Activated naive CD4-positive, alpha-beta T cell treated with anti-CD3 and anti-CD28 coated beads, Interleukin-2, amount 10 ng/mL, durations not matched to agents 7 days and 5 days (primary cell): Measurements from ENCODE around the gene VWA3B.
A peak's percentile ranks its signal among the peaks of the same experiment; 100 is the strongest.

Experiments
- CTCF ChIA-PET: fragments of 350-600 bp; sonication (Branson Sonifier 250); formaldehyde crosslinking; loops from one replicate; lab custom pipeline; 2021; ENCODE audit warnings: antibody characterized with exemption; lab: Charles Lee
- DNase-seq: peaks from one replicate; pipeline ENCODE4 v3.0.0-alpha.2; 2020
- H3K27ac Mint-ChIP-seq: one replicate; pipeline ENCODE4 v1.8.0; 2021; ENCODE audit warnings: mild to moderate bottlenecking, moderate library complexity, mixed read lengths
- H3K27me3 Mint-ChIP-seq: one replicate; pipeline ENCODE4 v1.8.0; 2021; ENCODE audit warnings: mild to moderate bottlenecking, mixed read lengths
- H3K36me3 Mint-ChIP-seq: one replicate; pipeline ENCODE4 v1.8.0; 2021; ENCODE audit warnings: mixed read lengths
- H3K4me1 Mint-ChIP-seq: one replicate; pipeline ENCODE4 v1.8.0; 2021; ENCODE audit warnings: mixed read lengths
- H3K4me3 Mint-ChIP-seq: one replicate; pipeline ENCODE4 v1.8.0; 2021; ENCODE audit warnings: mild to moderate bottlenecking, moderate library complexity, mixed read lengths
- H3K9me3 Mint-ChIP-seq: one replicate; pipeline ENCODE4 v1.8.0; 2021; ENCODE audit warnings: mixed read lengths

The VWA3B gene

GRCh38 chr2:98329549-98329948 lies 242.6 kb downstream of the VWA3B start:
- CTCF ChIA-PET, result interaction anchor here (1.0 kb wide), 1 partner anchor 60 kb away, joined by 4 read pairs; no protein-coding TSS in a partner anchor
- Mint-ChIP-seq H3K4me1 (no peaks in the 10 kb centered on the region), H3K27ac (no peak overlapping the region), H3K36me3 (no peaks in the 10 kb centered on the region), H3K4me3 (no peak overlapping the region), H3K9me3 (peaks cover 3% of the 10 kb centered on the region), H3K27me3 (peaks cover 28% of the 10 kb centered on the region)
- DNase-seq, result no peak

DNA sequence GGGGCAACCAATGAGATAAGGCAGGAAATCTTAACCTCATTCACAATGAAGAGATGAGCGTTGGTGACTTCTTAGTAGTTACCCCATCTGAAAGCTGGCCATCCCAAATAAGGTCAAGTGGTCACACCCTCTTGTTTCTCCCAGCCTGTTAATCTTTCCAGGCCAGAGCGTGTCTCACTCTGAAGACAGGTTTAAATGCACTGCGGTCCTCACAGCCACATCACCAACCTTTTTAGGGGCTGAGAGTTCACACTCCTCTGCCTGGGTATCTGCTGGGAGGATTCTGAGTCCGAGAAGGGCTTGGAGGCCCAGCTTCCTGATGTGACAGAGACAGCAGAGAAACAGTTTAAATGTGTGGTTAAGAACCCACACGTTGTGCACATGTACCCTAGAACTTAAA lies 246.0 kb downstream of the VWA3B start:
- Mint-ChIP-seq H3K4me3 (no peak overlapping the region), H3K27ac (no peak overlapping the region), H3K27me3 (peaks cover 32% of the 10 kb centered on the region), H3K9me3 (peaks cover 2% of the 10 kb centered on the region), H3K36me3 (no peaks in the 10 kb centered on the region), H3K4me1 (no peaks in the 10 kb centered on the region)
- DNase-seq, result no peak
- CTCF ChIA-PET, result no interaction called here

GRCh38 chr2:98333922-98334321 lies 247.0 kb downstream of the VWA3B start:
- Mint-ChIP-seq H3K27ac (no peak overlapping the region), H3K9me3 (no peaks in the 10 kb centered on the region), H3K27me3 (peaks cover 32% of the 10 kb centered on the region), H3K36me3 (no peaks in the 10 kb centered on the region), H3K4me1 (no peaks in the 10 kb centered on the region), H3K4me3 (no peak overlapping the region)
- CTCF ChIA-PET, result no interaction called here
- DNase-seq, result no peak

- no peak overlapping the region for H3K27ac Mint-ChIP-seq
- no peak overlapping the region for H3K4me3 Mint-ChIP-seq
- H3K9me3 Mint-ChIP-seq, result no peaks in the 10 kb centered on the region
- H3K36me3 Mint-ChIP-seq, result no peaks in the 10 kb centered on the region
- no peak for DNase-seq
- H3K4me1 Mint-ChIP-seq, result no peaks in the 10 kb centered on the region
- CTCF ChIA-PET, result no interaction called here
- peaks cover 34% of the 10 kb centered on the region for H3K27me3 Mint-ChIP-seq
Observed at GRCh38 chr2:98334439-98335078, 247.6 kb downstream of the VWA3B start.

DNA sequence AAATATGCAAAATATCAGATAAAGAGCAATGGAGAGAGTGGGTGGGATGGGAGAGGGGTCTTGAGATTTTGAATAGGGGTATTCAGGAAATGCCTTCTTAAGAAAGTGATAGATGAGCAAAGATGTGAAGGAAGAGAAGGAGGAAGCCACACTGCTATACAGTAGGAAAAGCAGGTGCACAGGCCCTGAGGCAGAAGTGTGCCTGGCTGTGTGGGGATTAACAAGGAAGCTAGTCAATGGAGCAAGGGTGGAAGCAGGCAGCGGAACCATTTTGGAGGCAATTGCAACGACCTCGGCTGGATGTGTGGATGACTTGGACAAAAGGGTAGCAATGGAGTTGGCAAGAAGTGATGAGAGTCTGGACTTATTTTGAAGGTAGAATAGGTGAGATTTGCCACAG lies 248.3 kb downstream of the VWA3B start:
- Mint-ChIP-seq H3K9me3 (no peaks in the 10 kb centered on the region), H3K36me3 (no peaks in the 10 kb centered on the region), H3K4me1 (no peaks in the 10 kb centered on the region), H3K4me3 (no peak overlapping the region), H3K27ac (no peak overlapping the region), H3K27me3 (peaks cover 34% of the 10 kb centered on the region)
- no peak for DNase-seq
- CTCF ChIA-PET, result no interaction called here

- H3K36me3 Mint-ChIP-seq, result no peaks in the 10 kb centered on the region
- no peak overlapping the region for H3K27ac Mint-ChIP-seq
- CTCF ChIA-PET, result no interaction called here
- no peaks in the 10 kb centered on the region for H3K9me3 Mint-ChIP-seq
- H3K4me3 Mint-ChIP-seq, result no peak overlapping the region
- DNase-seq, result no peak
- peaks cover 27% of the 10 kb centered on the region for H3K27me3 Mint-ChIP-seq
- peaks cover 1% of the 10 kb centered on the region for H3K4me1 Mint-ChIP-seq
Observed at GRCh38 chr2:98341241-98341640, 254.3 kb downstream of the VWA3B start.

DNA sequence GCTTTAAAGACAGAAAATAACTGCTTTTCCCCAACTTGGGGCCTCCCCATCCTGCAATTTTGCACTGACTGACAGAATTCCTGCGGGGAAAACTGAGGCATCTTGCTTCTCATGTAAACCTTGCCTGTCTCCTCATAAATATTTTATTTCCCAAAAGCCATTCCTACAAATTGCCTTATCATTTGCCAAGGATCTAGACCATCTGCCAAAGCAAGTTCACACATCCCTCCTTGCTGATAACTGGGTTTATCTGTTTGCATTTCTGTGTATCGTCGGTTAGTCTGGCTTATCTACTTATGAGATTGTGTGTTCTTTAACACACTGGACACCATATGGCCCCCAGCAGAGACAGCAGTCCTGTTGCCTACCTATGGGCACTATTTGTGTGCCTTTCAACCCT lies 256.3 kb downstream of the VWA3B start:
- CTCF ChIA-PET, result no interaction called here
- peaks cover 48% of the 10 kb centered on the region for H3K27me3 Mint-ChIP-seq
- no peak overlapping the region for H3K27ac Mint-ChIP-seq
- no peaks in the 10 kb centered on the region for H3K36me3 Mint-ChIP-seq
- H3K4me1 Mint-ChIP-seq, result peaks cover 5% of the 10 kb centered on the region
- no peak overlapping the region for H3K4me3 Mint-ChIP-seq
- no peak for DNase-seq
- no peaks in the 10 kb centered on the region for H3K9me3 Mint-ChIP-seq

DNA sequence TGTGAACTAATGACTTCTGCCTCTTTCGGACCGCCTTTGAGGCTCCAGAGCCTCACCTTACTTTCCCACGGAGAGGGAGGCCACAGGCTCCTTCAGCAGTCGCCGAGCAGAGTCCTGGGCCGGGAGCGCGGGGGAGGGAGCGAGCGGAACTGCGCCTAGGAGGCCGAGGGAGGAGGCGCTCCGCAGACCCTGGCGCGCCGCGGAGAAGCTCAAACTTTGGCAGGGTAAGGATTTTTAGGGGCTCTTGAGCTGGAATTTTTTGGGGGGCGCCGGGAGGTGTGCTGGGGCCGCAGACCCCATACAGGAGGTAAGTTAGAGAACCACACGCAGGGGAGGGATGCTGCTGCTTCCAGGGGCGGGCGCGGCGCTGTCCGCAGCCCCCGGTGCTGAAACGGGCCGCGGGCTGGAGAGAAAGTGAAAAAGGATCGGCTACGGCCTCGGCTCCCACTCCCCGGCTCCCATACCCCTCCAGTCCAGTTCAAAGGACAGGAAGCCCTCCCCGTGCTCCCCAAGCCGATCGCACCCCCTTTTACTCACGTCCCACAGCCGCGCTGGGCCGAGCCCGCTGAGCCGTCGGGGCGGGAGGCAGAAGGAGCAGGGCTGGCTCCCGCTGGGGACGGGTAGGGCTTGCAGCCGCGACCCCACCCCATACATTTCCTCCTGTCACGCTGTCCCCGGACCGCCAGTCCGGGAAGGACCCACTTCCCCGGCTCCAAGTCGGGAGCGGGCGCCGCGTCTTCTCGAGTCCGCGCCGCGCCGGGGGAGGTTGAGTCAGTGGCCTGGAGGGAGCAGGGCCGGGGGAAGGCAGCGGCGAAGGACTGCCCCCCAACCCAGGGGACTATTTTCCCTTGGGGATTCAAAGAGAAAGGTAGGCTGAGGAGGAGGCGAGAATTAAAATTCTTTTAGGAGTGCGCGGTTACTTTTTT lies 259.6 kb downstream of the VWA3B start, which contains the start of gene CNGA3:
TSS of gene CNGA3 (plus strand) at position 146 of the 926 bp plus-strand sequence. CDS start 23,520 bp downstream, outside the sequence.
- peak; percentile 52 for DNase-seq
- Mint-ChIP-seq H3K9me3 (no peaks in the 10 kb centered on the region), H3K36me3 (no peaks in the 10 kb centered on the region), H3K4me3 (no peak within 1 kb of the TSS), H3K27ac (no peak within 1 kb of the TSS), H3K27me3 (peaks cover 68% of the 10 kb centered on the region), H3K4me1 (peaks cover 5% of the 10 kb centered on the region)
- CTCF ChIA-PET, result no interaction called here

GRCh38 chr2:98347298-98348065 lies 260.5 kb downstream of the VWA3B start:
- Mint-ChIP-seq H3K4me3 (no peak overlapping the region), H3K9me3 (no peaks in the 10 kb centered on the region), H3K36me3 (no peaks in the 10 kb centered on the region), H3K27me3 (peaks cover 68% of the 10 kb centered on the region), H3K27ac (no peak overlapping the region), H3K4me1 (peaks cover 5% of the 10 kb centered on the region)
- CTCF ChIA-PET, result no interaction called here
- no peak for DNase-seq

GRCh38 chr2:98348066-98348561 lies 261.1 kb downstream of the VWA3B start:
- H3K4me1 Mint-ChIP-seq, result peaks cover 5% of the 10 kb centered on the region
- CTCF ChIA-PET, result no interaction called here
- H3K36me3 Mint-ChIP-seq, result no peaks in the 10 kb centered on the region
- peaks cover 68% of the 10 kb centered on the region for H3K27me3 Mint-ChIP-seq
- no peak for DNase-seq
- no peak overlapping the region for H3K4me3 Mint-ChIP-seq
- H3K9me3 Mint-ChIP-seq, result no peaks in the 10 kb centered on the region
- H3K27ac Mint-ChIP-seq, result no peak overlapping the region

DNA sequence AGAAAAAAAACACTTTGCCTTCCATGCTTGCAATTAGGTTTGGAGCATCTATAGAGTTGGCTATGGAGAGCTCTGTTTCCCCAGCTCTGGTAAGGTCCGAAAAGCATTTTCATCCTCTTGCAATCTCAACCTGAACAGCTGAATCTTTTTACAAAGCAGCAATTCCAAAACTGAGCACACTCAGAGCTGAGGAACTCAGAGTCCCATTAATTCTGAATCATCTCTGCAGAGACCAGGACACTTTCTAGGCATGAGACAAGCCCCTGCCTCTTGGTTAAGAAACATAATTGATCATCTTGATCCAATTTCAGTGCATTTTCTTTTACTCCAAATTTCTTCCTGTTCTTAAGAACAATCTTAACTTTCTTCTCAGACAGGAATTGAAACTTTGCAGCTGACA lies 263.4 kb downstream of the VWA3B start:
- H3K27me3 Mint-ChIP-seq, result peaks cover 60% of the 10 kb centered on the region
- no peak for DNase-seq
- peaks cover 5% of the 10 kb centered on the region for H3K4me1 Mint-ChIP-seq
- no peaks in the 10 kb centered on the region for H3K36me3 Mint-ChIP-seq
- CTCF ChIA-PET, result no interaction called here
- no peak overlapping the region for H3K27ac Mint-ChIP-seq
- H3K9me3 Mint-ChIP-seq, result no peaks in the 10 kb centered on the region
- H3K4me3 Mint-ChIP-seq, result no peak overlapping the region

DNA sequence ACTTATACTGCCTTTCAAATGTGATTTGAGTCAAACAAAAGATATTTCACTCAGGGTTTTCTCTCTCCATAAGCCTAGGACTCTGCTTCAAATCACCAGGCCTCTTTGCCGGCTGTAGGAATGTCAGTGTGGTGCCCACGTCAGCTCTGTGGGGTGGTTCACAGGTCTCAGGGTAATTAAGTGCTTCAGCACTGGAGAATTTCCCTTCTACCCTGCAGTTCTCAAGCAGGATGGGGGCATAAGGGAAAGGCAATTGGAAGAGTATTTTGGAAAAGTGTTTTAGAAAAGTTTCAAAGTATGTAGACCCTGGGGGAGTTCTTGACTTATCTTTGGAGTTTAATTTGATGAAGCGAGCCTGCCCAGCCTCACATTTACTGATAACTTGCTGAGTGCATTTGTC lies 268.9 kb downstream of the VWA3B start:
- no peak overlapping the region for H3K27ac Mint-ChIP-seq
- H3K4me1 Mint-ChIP-seq, result no peaks in the 10 kb centered on the region

GRCh38 chr2:98356729-98357128 lies 269.8 kb downstream of the VWA3B start:
- Mint-ChIP-seq H3K36me3 (no peaks in the 10 kb centered on the region), H3K9me3 (no peaks in the 10 kb centered on the region), H3K27me3 (peaks cover 32% of the 10 kb centered on the region), H3K4me1 (no peaks in the 10 kb centered on the region), H3K27ac (no peak overlapping the region), H3K4me3 (no peak overlapping the region)
- no peak for DNase-seq
- CTCF ChIA-PET, result no interaction called here

More for the DNA sequence above, 268.9 kb downstream of the VWA3B start:
- H3K4me3 Mint-ChIP-seq, result no peak overlapping the region
- peaks cover 36% of the 10 kb centered on the region for H3K27me3 Mint-ChIP-seq
- H3K36me3 Mint-ChIP-seq, result no peaks in the 10 kb centered on the region
- CTCF ChIA-PET, result no interaction called here
- DNase-seq, result no peak
- H3K9me3 Mint-ChIP-seq, result no peaks in the 10 kb centered on the region

- CTCF ChIA-PET, result interaction anchor here (0.7 kb wide), 1 partner anchor 98 kb away, joined by 3 read pairs; no protein-coding TSS in a partner anchor
- no peak overlapping the region for H3K27ac Mint-ChIP-seq
Observed at GRCh38 chr2:98357849-98358248, 270.9 kb downstream of the VWA3B start.

More at GRCh38 chr2:98357849-98358248, 270.9 kb downstream of the VWA3B start:
- Mint-ChIP-seq H3K27me3 (peaks cover 32% of the 10 kb centered on the region), H3K9me3 (no peaks in the 10 kb centered on the region), H3K4me1 (no peaks in the 10 kb centered on the region), H3K4me3 (no peak overlapping the region), H3K36me3 (no peaks in the 10 kb centered on the region)
- DNase-seq, result no peak
